SU-DHL-6 (cell line): Measurements from ENCODE around the gene CDKAL1.
"Not testable (repeated sequence)": the region's sequence is repeated elsewhere in the genome, so short reads cannot be mapped to it uniquely, and the experiment has no call there.

ENCODE experiments used
- H2AFZ ChIP-seq: fragments of 200-600 bp; sonication (generic); 2 replicates; pipeline ENCODE4 v1.6.1; 2014; ENCODE audit warnings: low read depth, mild to moderate bottlenecking, moderate library complexity, mixed read lengths, antibody characterized with exemption, low read length; ENCODE audit not compliant: severe bottlenecking
- H3F3A ChIP-seq: fragments of 200-600 bp; shearing (Covaris generic); 2 replicates; pipeline ENCODE4 v1.6.0; 2016; ENCODE audit warnings: antibody characterized with exemption, mild to moderate bottlenecking; ENCODE audit not compliant: insufficient read depth
- H3K27ac ChIP-seq: fragments of 200-600 bp; sonication (generic); 2 replicates; pipeline ENCODE4 v1.5.1; 2016; ENCODE audit warnings: low read depth, mild to moderate bottlenecking, low read length, moderate library complexity, mixed read lengths
- H3K27me3 ChIP-seq: fragments of 200-600 bp; sonication (generic), shearing (Covaris generic); 2 replicates; pipeline ENCODE4 v1.6.0; 2014; ENCODE audit warnings: mild to moderate bottlenecking, low read length
- H3K36me3 ChIP-seq: fragments of 200-600 bp; sonication (generic); 2 replicates; pipeline ENCODE4 v1.6.1; 2014; ENCODE audit warnings: mild to moderate bottlenecking, low read length, mixed read lengths
- H3K4me2 ChIP-seq: fragments of 300-600, 200-600 bp; shearing (Covaris generic), sonication (generic); 2 replicates; pipeline ENCODE4 v1.6.0; 2014; ENCODE audit warnings: low read length, low read depth, mild to moderate bottlenecking; ENCODE audit not compliant: poor library complexity, severe bottlenecking
- H3K4me3 ChIP-seq: fragments of 200-600 bp; sonication (generic); 2 replicates; pipeline ENCODE4 v1.5.1; 2014; ENCODE audit warnings: antibody characterized with exemption, low read length, mild to moderate bottlenecking, mixed read lengths; ENCODE audit not compliant: insufficient read depth, poor library complexity, severe bottlenecking
- H3K79me2 ChIP-seq: fragments of 200-600 bp; sonication (generic); 2 replicates; pipeline ENCODE4 v1.6.1; 2014; ENCODE audit warnings: mild to moderate bottlenecking, low read length, moderate library complexity; ENCODE audit not compliant: insufficient read depth
- H3K9ac ChIP-seq: fragments of 200-600 bp; sonication (generic); 2 replicates; pipeline ENCODE4 v1.7.0; 2014; ENCODE audit warnings: mild to moderate bottlenecking, low read length
- H3K9me2 ChIP-seq: fragments of 200-600 bp; sonication (generic); replicated peaks from 2 replicates; pipeline ENCODE4 v1.6.1; 2014; ENCODE audit warnings: low read length; ENCODE audit not compliant: insufficient read depth
- H3K9me3 ChIP-seq: fragments of 200-600 bp; sonication (generic); 2 replicates; pipeline ENCODE4 v1.6.1; 2014; ENCODE audit warnings: low read length, mixed read lengths; ENCODE audit not compliant: insufficient read depth
- H4K20me1 ChIP-seq: fragments of 200-600 bp; sonication (generic); 2 replicates; pipeline ENCODE4 v1.6.1; 2014; ENCODE audit warnings: low read depth, mild to moderate bottlenecking, antibody characterized with exemption, low read length, moderate library complexity, mixed read lengths
- EZH2phosphoT487 ChIP-seq: fragments of 200-600 bp; sonication (generic), shearing (Covaris generic); conservative IDR thresholded peaks from 2 replicates; pipeline ENCODE4 v1.6.1; 2018; ENCODE audit warnings: mild to moderate bottlenecking, antibody characterized with exemption, low read length, moderate library complexity, mixed read lengths
- TF ChIP-seq, protein P1 (sequence below): fragments of 200-600 bp; sonication (generic); IDR thresholded peaks from one replicate; pipeline ENCODE4 v1.5.1; 2017; ENCODE audit warnings: antibody characterized with exemption, mild to moderate bottlenecking, low read length, moderate library complexity; ENCODE audit not compliant: insufficient read depth, poor library complexity, severe bottlenecking

The CDKAL1 gene

DNA sequence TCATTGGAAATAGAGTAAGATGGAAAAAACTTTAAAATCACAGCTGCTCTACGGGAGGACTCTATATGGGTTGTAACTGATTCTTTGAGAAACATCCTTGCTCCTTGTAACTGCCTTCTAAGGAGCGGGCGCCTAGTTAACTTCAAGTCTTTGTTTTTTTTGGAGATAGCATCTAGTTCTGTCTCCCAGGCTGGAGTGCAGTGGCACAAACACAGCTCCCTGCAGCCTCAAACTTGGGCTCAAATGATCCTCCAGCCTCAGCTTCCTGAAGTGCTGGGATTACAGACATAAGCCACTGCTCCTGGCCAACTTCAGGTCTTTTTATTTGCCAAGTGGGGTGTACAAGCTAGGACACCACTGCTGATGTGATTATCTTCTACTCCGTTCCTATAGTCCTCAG, 552.9 kb downstream of the CDKAL1 start:
- Histone ChIP-seq H2AFZ (no peak overlapping the region), H3K9ac (no peak overlapping the region), H3K79me2 (no peaks in the 10 kb centered on the region), H3K4me3 (no peak overlapping the region), H4K20me1 (no peaks in the 10 kb centered on the region), H3K4me2 (no peak overlapping the region), H3K9me2 (no peaks in the 10 kb centered on the region), H3K27me3 (no peaks in the 10 kb centered on the region), H3K36me3 (no peaks in the 10 kb centered on the region), H3K27ac (no peak overlapping the region), H3F3A (no peaks in the 10 kb centered on the region), H3K9me3 (no peaks in the 10 kb centered on the region)
- TF ChIP-seq EZH2phosphoT487 = no peak
- TF ChIP-seq, protein P1, sequence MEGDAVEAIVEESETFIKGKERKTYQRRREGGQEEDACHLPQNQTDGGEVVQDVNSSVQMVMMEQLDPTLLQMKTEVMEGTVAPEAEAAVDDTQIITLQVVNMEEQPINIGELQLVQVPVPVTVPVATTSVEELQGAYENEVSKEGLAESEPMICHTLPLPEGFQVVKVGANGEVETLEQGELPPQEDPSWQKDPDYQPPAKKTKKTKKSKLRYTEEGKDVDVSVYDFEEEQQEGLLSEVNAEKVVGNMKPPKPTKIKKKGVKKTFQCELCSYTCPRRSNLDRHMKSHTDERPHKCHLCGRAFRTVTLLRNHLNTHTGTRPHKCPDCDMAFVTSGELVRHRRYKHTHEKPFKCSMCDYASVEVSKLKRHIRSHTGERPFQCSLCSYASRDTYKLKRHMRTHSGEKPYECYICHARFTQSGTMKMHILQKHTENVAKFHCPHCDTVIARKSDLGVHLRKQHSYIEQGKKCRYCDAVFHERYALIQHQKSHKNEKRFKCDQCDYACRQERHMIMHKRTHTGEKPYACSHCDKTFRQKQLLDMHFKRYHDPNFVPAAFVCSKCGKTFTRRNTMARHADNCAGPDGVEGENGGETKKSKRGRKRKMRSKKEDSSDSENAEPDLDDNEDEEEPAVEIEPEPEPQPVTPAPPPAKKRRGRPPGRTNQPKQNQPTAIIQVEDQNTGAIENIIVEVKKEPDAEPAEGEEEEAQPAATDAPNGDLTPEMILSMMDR = no peak

- Histone ChIP-seq H3K4me3 (no peak overlapping the region), H3K9me2 (no peaks in the 10 kb centered on the region), H2AFZ (no peak overlapping the region), H3K4me2 (no peak overlapping the region), H3K27ac (no peak overlapping the region), H3K27me3 (no peaks in the 10 kb centered on the region), H3K79me2 (no peaks in the 10 kb centered on the region), H3F3A (no peaks in the 10 kb centered on the region), H4K20me1 (no peaks in the 10 kb centered on the region), H3K36me3 (no peaks in the 10 kb centered on the region), H3K9ac (no peak overlapping the region), H3K9me3 (no peaks in the 10 kb centered on the region)
- TF ChIP-seq, protein P1 = no peak
- no peak for TF ChIP-seq EZH2phosphoT487
Observed at GRCh38 chr6:21091411-21091810, 557.2 kb downstream of the CDKAL1 start.

- not testable (repeated sequence) for H3K9ac ChIP-seq, H2AFZ ChIP-seq, H3K9me2 ChIP-seq, H3K79me2 ChIP-seq, H3K9me3 ChIP-seq, H3K27ac ChIP-seq, H3K4me2 ChIP-seq, H3K36me3 ChIP-seq, H3K27me3 ChIP-seq, H4K20me1 ChIP-seq, H3F3A ChIP-seq, H3K4me3 ChIP-seq
Observed at GRCh38 chr6:21092231-21092772, 558.0 kb downstream of the CDKAL1 start.

- H3K27me3 ChIP-seq = no peaks in the 10 kb centered on the region
- no peak overlapping the region for H3K4me3 ChIP-seq
- H3K27ac ChIP-seq = no peak overlapping the region
- H3F3A ChIP-seq = no peaks in the 10 kb centered on the region
- TF ChIP-seq EZH2phosphoT487 = no peak
- TF ChIP-seq, protein P1 = no peak
- no peaks in the 10 kb centered on the region for H3K9me2 ChIP-seq
- no peaks in the 10 kb centered on the region for H3K79me2 ChIP-seq
- H3K36me3 ChIP-seq = no peaks in the 10 kb centered on the region
- H4K20me1 ChIP-seq = no peaks in the 10 kb centered on the region
- no peak overlapping the region for H3K9ac ChIP-seq
- H2AFZ ChIP-seq = no peak overlapping the region
- H3K9me3 ChIP-seq = no peaks in the 10 kb centered on the region
- H3K4me2 ChIP-seq = no peak overlapping the region
Observed at GRCh38 chr6:21095462-21095861, 561.2 kb downstream of the CDKAL1 start.
